ENCODE data around the gene ZSWIM8.
"Not testable (repeated sequence)": the region's sequence is repeated elsewhere in the genome, so short reads cannot be mapped to it uniquely, and the experiment has no call there.

The ZSWIM8 gene

GRCh38 chr10:73819513-73820093 lies 34.2 kb downstream of the ZSWIM8 start:
- TF ChIP-seq CTCF (IDR thresholded peaks at IDR 0.05; ENCODE audit: extremely low read depth, missing control alignments), result no peak
- no peak for DNase-seq (ENCODE audit: low spot score)

- no peak for TF ChIP-seq CTCF (IDR thresholded peaks at IDR 0.05; ENCODE audit: extremely low read depth, missing control alignments)
- DNase-seq (ENCODE audit: low spot score), result no peak
Observed at GRCh38 chr10:73823391-73823790, 38.0 kb downstream of the ZSWIM8 start.

- no peak for DNase-seq (ENCODE audit: low spot score)
- no peak for TF ChIP-seq CTCF (IDR thresholded peaks at IDR 0.05; ENCODE audit: extremely low read depth, missing control alignments)
Observed at GRCh38 chr10:73824146-73824725, 38.8 kb downstream of the ZSWIM8 start.

GRCh38 chr10:73827346-73828089 lies 42.1 kb downstream of the ZSWIM8 start:
- DNase-seq (ENCODE audit: low spot score), result no peak
- TF ChIP-seq CTCF (IDR thresholded peaks at IDR 0.05; ENCODE audit: extremely low read depth, missing control alignments), result no peak

- TF ChIP-seq CTCF (IDR thresholded peaks at IDR 0.05; ENCODE audit: extremely low read depth, missing control alignments), result no peak
- DNase-seq (ENCODE audit: low spot score), result no peak
Observed at GRCh38 chr10:73828161-73828560, 42.8 kb downstream of the ZSWIM8 start.

GRCh38 chr10:73829090-73829489 lies 43.7 kb downstream of the ZSWIM8 start:
- DNase-seq (ENCODE audit: low spot score), result not testable (repeated sequence)

- TF ChIP-seq CTCF (IDR thresholded peaks at IDR 0.05; ENCODE audit: extremely low read depth, missing control alignments), result no peak
- no peak for DNase-seq (ENCODE audit: low spot score)
Observed at GRCh38 chr10:73836427-73836980, 51.1 kb downstream of the ZSWIM8 start.
